Type B pancreatic cell (in vitro differentiated cells): Measurements from ENCODE around the gene TEX26. TPM values are rescaled to one million over a fixed set of nuclear protein-coding genes. Genes with fewer than 3 reads are reported as not detected.
A peak's percentile ranks its signal among the peaks of the same experiment; 100 is the strongest.

Source experiments
- DNase-seq: peaks from one replicate; pipeline ENCODE4 v3.0.0; 2021; ENCODE audit warnings: mixed read lengths; ENCODE audit not compliant: unreplicated experiment; ENCODE audit errors: extremely low spot score
- H3K27ac Mint-ChIP-seq: 2 replicates; pipeline ENCODE4 v1.8.0; 2021; ENCODE audit warnings: mild to moderate bottlenecking, mixed read lengths
- H3K27me3 Mint-ChIP-seq: 2 replicates; pipeline ENCODE4 v1.8.0; 2021; ENCODE audit warnings: mixed read lengths
- H3K36me3 Mint-ChIP-seq: 2 replicates; pipeline ENCODE4 v1.8.0; 2021; ENCODE audit warnings: mixed read lengths
- H3K4me1 Mint-ChIP-seq: one replicate; pipeline ENCODE4 v1.8.0; 2021; ENCODE audit warnings: mixed read lengths; ENCODE audit not compliant: unreplicated experiment
- H3K4me3 Mint-ChIP-seq: 2 replicates; pipeline ENCODE4 v1.8.0; 2021; ENCODE audit warnings: mild to moderate bottlenecking, mixed read lengths
- H3K9me3 Mint-ChIP-seq: 2 replicates; pipeline ENCODE4 v1.8.0; 2021; ENCODE audit warnings: mixed read lengths
- CTCF ChIP-seq: fragments of 200-600 bp; sonication (generic); conservative IDR thresholded peaks from 2 replicates; pipeline ENCODE4 v1.5.0; 2021; ENCODE audit warnings: antibody characterized with exemption, mild to moderate bottlenecking
- total RNA-seq: library from RNA; stranded (reverse); gene quantifications from 2 replicates; pipeline ENCODE4 v1.2.1, GENCODE V29; 2021; ENCODE audit warnings: low replicate concordance

The TEX26 gene
- total RNA-seq, 1 donor from 2014 or later = not detected

- Mint-ChIP-seq H3K36me3 (no peaks in the 10 kb centered on the region), H3K27ac (peak overlapping the region; percentile 39), H3K4me3 (peak overlapping the region; percentile 2)
Observed at GRCh38 chr13:30928978-30929377, 3.5 kb upstream of the TEX26 start.

GRCh38 chr13:30933354-30933670, 856 bp downstream of the TEX26 start:
- Mint-ChIP-seq H3K9me3 (peaks cover 8% of the 10 kb centered on the region), H3K36me3 (no peaks in the 10 kb centered on the region), H3K27me3 (peaks cover 35% of the 10 kb centered on the region), H3K27ac (no peak overlapping the region), H3K4me1 (peaks cover 19% of the 10 kb centered on the region), H3K4me3 (no peak overlapping the region)
- no peak for DNase-seq
- no peak for TF ChIP-seq CTCF

More at GRCh38 chr13:30928978-30929377, 3.5 kb upstream of the TEX26 start:
- H3K9me3 Mint-ChIP-seq = peaks cover 3% of the 10 kb centered on the region
- peaks cover 20% of the 10 kb centered on the region for H3K4me1 Mint-ChIP-seq
- peaks cover 28% of the 10 kb centered on the region for H3K27me3 Mint-ChIP-seq
- DNase-seq = no peak
- TF ChIP-seq CTCF = no peak

GRCh38 chr13:30934381-30934780, 1.9 kb downstream of the TEX26 start:
- H3K27ac Mint-ChIP-seq = no peak overlapping the region
- no peak overlapping the region for H3K4me3 Mint-ChIP-seq
- TF ChIP-seq CTCF = peak; percentile 36
- peaks cover 8% of the 10 kb centered on the region for H3K9me3 Mint-ChIP-seq
- DNase-seq = no peak
- H3K27me3 Mint-ChIP-seq = peaks cover 35% of the 10 kb centered on the region
- H3K36me3 Mint-ChIP-seq = no peaks in the 10 kb centered on the region
- peaks cover 19% of the 10 kb centered on the region for H3K4me1 Mint-ChIP-seq

GRCh38 chr13:30934803-30935202, 2.3 kb downstream of the TEX26 start:
- peaks cover 19% of the 10 kb centered on the region for H3K4me1 Mint-ChIP-seq
- no peak for TF ChIP-seq CTCF
- no peaks in the 10 kb centered on the region for H3K36me3 Mint-ChIP-seq
- peaks cover 8% of the 10 kb centered on the region for H3K9me3 Mint-ChIP-seq
- no peak for DNase-seq
- peaks cover 35% of the 10 kb centered on the region for H3K27me3 Mint-ChIP-seq
- no peak overlapping the region for H3K4me3 Mint-ChIP-seq
- H3K27ac Mint-ChIP-seq = no peak overlapping the region

GRCh38 chr13:30936971-30937370, 4.5 kb downstream of the TEX26 start:
- H3K4me1 Mint-ChIP-seq = peaks cover 9% of the 10 kb centered on the region
- TF ChIP-seq CTCF = no peak
- no peak overlapping the region for H3K27ac Mint-ChIP-seq
- peaks cover 26% of the 10 kb centered on the region for H3K27me3 Mint-ChIP-seq
- H3K36me3 Mint-ChIP-seq = no peaks in the 10 kb centered on the region
- no peak overlapping the region for H3K4me3 Mint-ChIP-seq
- DNase-seq = no peak
- peaks cover 8% of the 10 kb centered on the region for H3K9me3 Mint-ChIP-seq

- Mint-ChIP-seq H3K36me3 (no peaks in the 10 kb centered on the region), H3K4me1 (no peaks in the 10 kb centered on the region), H3K4me3 (no peak overlapping the region), H3K27ac (no peak overlapping the region), H3K27me3 (no peaks in the 10 kb centered on the region), H3K9me3 (no peaks in the 10 kb centered on the region)
- no peak for DNase-seq
- no peak for TF ChIP-seq CTCF
Observed at GRCh38 chr13:30943881-30944280, 11.4 kb downstream of the TEX26 start.
